HepG2 (cell line): ENCODE results near the gene TNP2. TPM values are rescaled to one million over a fixed set of nuclear protein-coding genes. Genes with fewer than 3 reads are reported as not detected.

Experiments used
- BRD4 ChIP-seq: sonication (generic); formaldehyde crosslinking; IDR thresholded peaks from 2 replicates; pipeline ENCODE4 v1.4.0; 2020; ENCODE audit warnings: missing genetic modification reagents
- CBX5 ChIP-seq: sonication (generic); formaldehyde crosslinking; IDR thresholded peaks from 2 replicates; pipeline ENCODE4 v1.4.0; 2020; ENCODE audit warnings: missing genetic modification reagents, borderline replicate concordance
- HIC2 ChIP-seq: sonication (generic); formaldehyde crosslinking; IDR thresholded peaks from 2 replicates; pipeline ENCODE4 v1.9.0; 2022; ENCODE audit warnings: low read depth, missing genetic modification reagents
- HNRNPL ChIP-seq: fragments of 200-400 bp; formaldehyde crosslinking; IDR thresholded peaks from 2 replicates; pipeline ENCODE4 v1.6.1; 2017; ENCODE audit warnings: mild to moderate bottlenecking, low read depth, low read length
- MAX ChIP-seq: IDR thresholded peaks from 2 replicates; pipeline ENCODE4 v1.6.1; 2012; ENCODE audit warnings: inconsistent platforms
- PATZ1 ChIP-seq: sonication (generic); formaldehyde crosslinking; IDR thresholded peaks from 2 replicates; pipeline ENCODE4 v1.4.0; 2020; ENCODE audit warnings: missing genetic modification reagents
- PAXIP1 ChIP-seq: sonication (generic); formaldehyde crosslinking; conservative IDR thresholded peaks from 2 replicates; pipeline ENCODE4 v1.4.0; 2020; ENCODE audit warnings: mild to moderate bottlenecking, missing genetic modification reagents, moderate library complexity
- PRDM10 ChIP-seq: sonication (generic); formaldehyde crosslinking; IDR thresholded peaks from 2 replicates; pipeline ENCODE4 v1.4.0; 2020; ENCODE audit warnings: low read depth, missing genetic modification reagents
- RARG ChIP-seq: sonication (generic); formaldehyde crosslinking; IDR thresholded peaks from 2 replicates; pipeline ENCODE4 v1.4.0; 2020; ENCODE audit warnings: low read depth, mild to moderate bottlenecking, missing genetic modification reagents
- U2AF1 ChIP-seq: fragments of 200-400 bp; formaldehyde crosslinking; optimal IDR thresholded peaks from 2 replicates; pipeline ENCODE3; 2017; ENCODE audit warnings: mild to moderate bottlenecking, low read depth, low read length
- ZFP91 ChIP-seq: sonication (generic); formaldehyde crosslinking; IDR thresholded peaks from 2 replicates; pipeline ENCODE4 v1.9.0; 2022; ENCODE audit warnings: missing genetic modification reagents, mild to moderate bottlenecking, borderline replicate concordance
- ZNF607 ChIP-seq: sonication (generic); formaldehyde crosslinking; IDR thresholded peaks from 2 replicates; pipeline ENCODE4 v1.5.1; 2020; ENCODE audit warnings: missing genetic modification reagents, mild to moderate bottlenecking, borderline replicate concordance
- ZNF674 ChIP-seq: sonication (generic); formaldehyde crosslinking; IDR thresholded peaks from 2 replicates; pipeline ENCODE4 v1.5.0; 2020; ENCODE audit warnings: low read depth, mild to moderate bottlenecking, missing genetic modification reagents
- ZNF720 ChIP-seq: sonication (generic); formaldehyde crosslinking; IDR thresholded peaks from 2 replicates; pipeline ENCODE4 v1.4.0; 2020; ENCODE audit warnings: missing genetic modification reagents
- polyA plus RNA-seq, 8 experiments: library from polyadenylated mRNA; depleted of rRNA in 3 of 8; stranded (reverse) in 7 of 8; unstranded in 1 of 8; fragments of >200 nt; fragmentation: Illumina TruSeq in 4 of 8; extraction: Trizol in 4 of 8; gene quantifications; 2 replicates each; pipeline versions ENCODE4 v1.2.1 to v1.2.3, GENCODE V29; 2011 to 2016; ENCODE audit warnings: low read depth in 4 of 8, missing spikeins in 1 of 8, mixed read lengths in 1 of 8; ENCODE audit not compliant: insufficient read depth in 1 of 8
- total RNA-seq, 5 experiments: library from RNA; depleted of rRNA; stranded (reverse); fragments of >200 nt; fragmentation: Illumina TruSeq; extraction: Trizol; gene quantifications; 2 replicates each; pipeline ENCODE4 v1.2.3, GENCODE V29; 2016; ENCODE audit warnings: low read depth in 1 of 5

TNP2 gene
- total and polyA plus RNA-seq, 2 of the 13 experiments (the other 11 are each of a cell fraction or from before 2014, with no cell fraction given) = not detected

GRCh38 chr16:11312718-11313492 is 43.8 kb upstream of the TNP2 start (continued):
- TF ChIP-seq ZFP91 (CRISPR knock-in tag) (peak; percentile 53; the same call in 1 of the 2 replicates), BRD4 (0 out of 2 replicates have a peak, but pooled peaks have one; percentile 38), ZNF607 (CRISPR knock-in tag) (0 out of 2 replicates have a peak, but pooled peaks have one; percentile 38), ZNF720 (peak; percentile 35; the same call in 1 of the 2 replicates), CBX5 (CRISPR knock-in tag) (no peak), RARG (no peak), ZNF674 (CRISPR knock-in tag) (no peak), MAX (peak; percentile 83), PAXIP1 (peak; percentile 3; the same call in 1 of the 2 replicates), U2AF1 (peak; percentile 75), PRDM10 (CRISPR knock-in tag) (0 out of 2 replicates have a peak, but pooled peaks have one; percentile 7), HIC2 (CRISPR knock-in tag) (peak; percentile 64; the same call in 1 of the 2 replicates), HNRNPL (0 out of 2 replicates have a peak, but pooled peaks have one; percentile 36), PATZ1 (CRISPR knock-in tag) (peak; percentile 3; the same call in 1 of the 2 replicates)
